Suprapubic skin (tissue), 4 donors: Measurements from ENCODE around the gene TBATA. TPM values are rescaled to one million over a fixed set of nuclear protein-coding genes. Genes with fewer than 3 reads are reported as not detected.

ENCODE experiments used
- DNase-seq, 2 donors: peaks; one replicate each; pipeline ENCODE4 v3.0.0-alpha.2; 2019; ENCODE audit warnings: low spot score in 2 of 2
- H3K27ac ChIP-seq: fragments of 200-600 bp; sonication (generic); one replicate; pipeline ENCODE4 v1.5.1; 2019
- H3K27me3 ChIP-seq: fragments of 200-600 bp; sonication (generic); one replicate; pipeline ENCODE4 v1.5.1; 2019
- H3K36me3 ChIP-seq: fragments of 200-600 bp; sonication (generic); one replicate; pipeline ENCODE4 v1.5.1; 2019
- H3K4me1 ChIP-seq: fragments of 200-600 bp; sonication (generic); one replicate; pipeline ENCODE4 v1.5.1; 2019
- H3K4me3 ChIP-seq: fragments of 200-600 bp; sonication (generic); one replicate; pipeline ENCODE4 v1.5.1; 2019; ENCODE audit warnings: mild to moderate bottlenecking
- H3K9me3 ChIP-seq: fragments of 200-600 bp; sonication (generic); one replicate; pipeline ENCODE4 v1.5.1; 2019
- CTCF ChIP-seq, 2 donors: fragments of 200-600 bp in 1 of 2; fragments of 450-650 bp in 1 of 2; sonication (generic) in 1 of 2; IDR thresholded peaks; one replicate each; pipeline ENCODE4 v1.5.1; 2016 to 2019; ENCODE audit warnings: antibody characterized with exemption in 2 of 2, mild to moderate bottlenecking in 1 of 2, moderate library complexity in 1 of 2
- EP300 ChIP-seq: sonication (generic); formaldehyde crosslinking; IDR thresholded peaks from one replicate; pipeline ENCODE4 v1.6.1; 2017; ENCODE audit warnings: antibody characterized with exemption
- POLR2A ChIP-seq, 2 donors: fragments of 450-650 bp; IDR thresholded peaks; one replicate each; pipeline ENCODE4 v1.6.1; 2017; ENCODE audit warnings: antibody characterized with exemption in 2 of 2, mild to moderate bottlenecking in 2 of 2, moderate library complexity in 2 of 2
- POLR2AphosphoS5 ChIP-seq, 3 donors: sonication (generic); formaldehyde crosslinking; IDR thresholded peaks; one replicate each; pipeline ENCODE4 v1.6.1; 2017; ENCODE audit warnings: antibody characterized with exemption in 3 of 3
- WGBS: methylation state at CpG from one replicate; pipeline ENCODE4 v1.1.5; 2018; 5-methylcytosine and 5-hydroxymethylcytosine counted together
- total RNA-seq, 4 donors: library from RNA; depleted of rRNA; stranded (reverse); fragments of >200 nt; gene quantifications; one replicate each; pipeline ENCODE4 v1.1.0, GENCODE V29; 2016

Gene TBATA
- total RNA-seq, 4 donors from 2014 or later: 0.68 TPM; not detected in 3

DNA sequence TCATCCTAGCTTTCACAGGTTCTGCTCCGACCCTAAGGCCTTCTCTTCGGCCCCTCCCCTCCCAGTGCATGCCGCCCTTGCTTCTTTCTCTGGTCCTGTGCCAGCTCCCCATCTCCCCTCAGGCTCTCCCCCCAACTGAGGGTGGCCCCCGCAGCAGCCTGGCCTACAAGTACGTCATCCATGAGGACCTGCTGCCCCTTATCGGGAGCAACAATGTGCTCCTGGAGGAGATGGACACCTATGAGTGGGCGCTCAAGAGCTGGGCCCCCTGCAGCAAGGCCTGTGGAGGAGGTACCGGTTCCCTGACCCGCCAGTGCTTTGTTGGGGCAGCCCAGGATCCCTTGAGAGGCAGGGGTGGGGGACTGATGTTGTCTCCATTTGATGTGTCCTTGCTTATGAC, 33.8 kb downstream of the TBATA start:
- no peaks in the 10 kb centered on the region for H3K36me3 ChIP-seq
- no peaks in the 10 kb centered on the region for H3K27me3 ChIP-seq
- H3K4me1 ChIP-seq: peaks cover 4% of the 10 kb centered on the region
- no peak overlapping the region for H3K27ac ChIP-seq
- WGBS: 96% methylated on average over 9 of the region's 9 CpGs
- no peak for DNase-seq
- H3K9me3 ChIP-seq: no peaks in the 10 kb centered on the region
- no peak overlapping the region for H3K4me3 ChIP-seq
- TF ChIP-seq EP300: no peak
- no peak for TF ChIP-seq POLR2AphosphoS5 (IDR thresholded peaks at IDR 0.05)
- TF ChIP-seq POLR2A (IDR thresholded peaks at IDR 0.05): no peak
- TF ChIP-seq CTCF (IDR thresholded peaks at IDR 0.05): no peak

- Histone ChIP-seq H3K4me3 (no peak overlapping the region), H3K27ac (no peak overlapping the region), H3K9me3 (no peaks in the 10 kb centered on the region), H3K36me3 (no peaks in the 10 kb centered on the region), H3K4me1 (peaks cover 4% of the 10 kb centered on the region), H3K27me3 (no peaks in the 10 kb centered on the region)
- WGBS: 67% methylated on average over 3 of the region's 3 CpGs
- TF ChIP-seq POLR2A (IDR thresholded peaks at IDR 0.05) (no peak), CTCF (IDR thresholded peaks at IDR 0.05) (no peak), POLR2AphosphoS5 (IDR thresholded peaks at IDR 0.05) (no peak), EP300 (no peak)
- DNase-seq: no peak
These were observed 34.9 kb downstream of the TBATA start for GRCh38 chr10:70750156-70750703.

- H3K27me3 ChIP-seq: no peaks in the 10 kb centered on the region
- no peak for DNase-seq
- no peak overlapping the region for H3K4me3 ChIP-seq
- H3K4me1 ChIP-seq: peaks cover 4% of the 10 kb centered on the region
- no peaks in the 10 kb centered on the region for H3K36me3 ChIP-seq
- WGBS: 96% methylated on average over 4 of the region's 10 CpGs
- no peaks in the 10 kb centered on the region for H3K9me3 ChIP-seq
- no peak for TF ChIP-seq CTCF (IDR thresholded peaks at IDR 0.05)
- H3K27ac ChIP-seq: no peak overlapping the region
These were observed 35.4 kb downstream of the TBATA start for GRCh38 chr10:70749756-70750155.

DNA sequence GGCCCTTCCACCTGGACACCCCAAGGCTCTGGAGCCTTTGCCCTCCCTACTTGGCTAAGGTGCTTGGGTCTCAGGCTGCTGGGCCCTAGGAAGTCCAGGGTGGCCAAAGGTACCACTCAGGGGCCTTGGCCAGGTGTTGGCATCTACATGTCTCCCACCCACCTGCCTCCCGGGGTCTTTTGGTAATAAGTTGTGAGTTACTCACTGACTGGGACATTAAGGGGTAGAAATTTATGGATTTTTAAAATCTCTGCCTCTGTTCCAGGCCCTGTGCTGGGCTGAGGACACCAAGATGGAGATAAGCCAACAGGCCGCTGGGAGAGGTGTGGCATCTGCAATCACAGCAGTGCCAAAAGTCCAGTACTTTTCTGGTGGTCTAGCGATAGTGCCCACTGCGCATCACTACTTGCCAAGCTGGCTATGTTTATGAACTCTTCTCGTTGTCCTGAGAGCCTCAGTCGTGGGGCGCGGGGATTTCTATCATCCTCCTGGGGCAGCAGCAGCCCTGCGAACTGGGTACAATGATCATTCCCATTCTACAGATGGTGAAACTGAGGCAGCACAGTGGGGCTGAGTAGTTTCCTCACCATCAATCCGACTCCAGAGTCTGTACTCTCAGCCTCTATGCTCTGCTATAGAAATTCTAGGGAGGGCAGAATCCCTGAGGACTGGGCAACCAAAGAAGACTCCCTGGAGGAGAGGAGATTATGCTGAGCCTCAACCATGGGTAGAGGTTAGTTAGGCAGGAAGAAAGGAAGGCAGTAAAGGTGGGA, 36.2 kb downstream of the TBATA start:
- TF ChIP-seq CTCF (IDR thresholded peaks at IDR 0.05): no peak
- no peak for TF ChIP-seq POLR2AphosphoS5 (IDR thresholded peaks at IDR 0.05)
- no peak for TF ChIP-seq POLR2A (IDR thresholded peaks at IDR 0.05)
- no peak for TF ChIP-seq EP300
- Histone ChIP-seq H3K27me3 (no peaks in the 10 kb centered on the region), H3K4me3 (no peak overlapping the region), H3K36me3 (no peaks in the 10 kb centered on the region), H3K9me3 (no peaks in the 10 kb centered on the region), H3K27ac (no peak overlapping the region), H3K4me1 (peaks cover 4% of the 10 kb centered on the region)
- 95% methylated on average over 10 of the region's 10 CpGs for WGBS
- DNase-seq: no peak

GRCh38 chr10:70748305-70748704, 36.9 kb downstream of the TBATA start:
- no peak overlapping the region for H3K4me3 ChIP-seq
- H3K27ac ChIP-seq: no peak overlapping the region
- peaks cover 10% of the 10 kb centered on the region for H3K4me1 ChIP-seq
- H3K36me3 ChIP-seq: no peaks in the 10 kb centered on the region
- no peaks in the 10 kb centered on the region for H3K27me3 ChIP-seq
- WGBS: 92% methylated on average over 2 of the region's 3 CpGs
- H3K9me3 ChIP-seq: no peaks in the 10 kb centered on the region
- DNase-seq: no peak
- TF ChIP-seq CTCF (IDR thresholded peaks at IDR 0.05): no peak
- no peak for TF ChIP-seq EP300
- TF ChIP-seq POLR2AphosphoS5 (IDR thresholded peaks at IDR 0.05): no peak
- no peak for TF ChIP-seq POLR2A (IDR thresholded peaks at IDR 0.05)
